ENCODE data around the gene ADCY3. TPM values are rescaled to one million over a fixed set of nuclear protein-coding genes. Genes with fewer than 3 reads are reported as not detected.

ADCY3 gene
- total and polyA plus RNA-seq, 2 of the 13 experiments (the other 11 are each of a cell fraction or from before 2014, with no cell fraction given) = 0.11 to 0.61 TPM

DNA sequence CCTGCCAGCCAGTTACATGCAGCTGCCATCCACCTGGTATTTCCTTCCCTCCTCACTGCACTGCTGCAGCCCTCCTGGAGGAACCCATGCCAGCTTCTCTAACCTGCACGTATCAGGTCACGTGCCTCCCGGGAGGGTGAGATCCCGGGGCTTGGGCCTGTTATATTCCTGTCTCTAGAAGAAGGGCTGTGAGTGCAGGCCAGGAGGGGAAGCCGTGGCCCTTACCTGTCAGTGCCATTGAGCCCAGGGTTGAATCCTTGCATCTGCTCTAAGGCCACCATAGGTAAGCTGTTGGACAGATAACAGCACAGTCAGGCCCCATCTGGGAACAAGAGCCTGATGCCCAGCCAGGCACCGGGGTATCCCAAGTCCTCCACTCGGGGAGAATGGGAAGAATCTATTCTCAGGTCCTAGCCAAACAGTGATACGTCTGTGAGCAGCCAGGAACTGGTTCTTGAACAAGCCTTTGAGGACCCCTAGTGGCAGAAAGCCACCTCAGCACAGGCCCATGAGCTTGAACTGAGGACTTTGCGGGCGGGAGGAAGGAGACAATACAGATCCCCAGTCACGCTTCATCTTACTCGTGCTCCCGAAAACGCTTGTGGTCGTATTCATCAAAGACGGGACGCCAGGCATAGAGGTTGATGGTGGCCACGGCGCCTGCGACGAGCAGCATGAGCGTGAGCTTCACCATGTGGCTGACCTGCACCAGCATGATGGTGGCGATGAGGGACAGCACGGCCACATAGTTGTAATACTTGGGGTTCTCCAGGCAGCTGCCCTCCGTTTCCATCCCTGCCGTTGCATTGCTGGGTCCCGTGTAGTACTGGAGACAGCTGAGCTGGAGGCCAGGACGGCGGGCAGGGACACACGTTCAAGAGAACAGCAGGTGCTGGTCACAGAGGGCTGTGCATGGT is 92.5 kb downstream of the ADCY3 start (continued):
- TF ChIP-seq, protein P1, sequence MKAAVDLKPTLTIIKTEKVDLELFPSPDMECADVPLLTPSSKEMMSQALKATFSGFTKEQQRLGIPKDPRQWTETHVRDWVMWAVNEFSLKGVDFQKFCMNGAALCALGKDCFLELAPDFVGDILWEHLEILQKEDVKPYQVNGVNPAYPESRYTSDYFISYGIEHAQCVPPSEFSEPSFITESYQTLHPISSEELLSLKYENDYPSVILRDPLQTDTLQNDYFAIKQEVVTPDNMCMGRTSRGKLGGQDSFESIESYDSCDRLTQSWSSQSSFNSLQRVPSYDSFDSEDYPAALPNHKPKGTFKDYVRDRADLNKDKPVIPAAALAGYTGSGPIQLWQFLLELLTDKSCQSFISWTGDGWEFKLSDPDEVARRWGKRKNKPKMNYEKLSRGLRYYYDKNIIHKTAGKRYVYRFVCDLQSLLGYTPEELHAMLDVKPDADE (CRISPR knock-in tag; IDR thresholded peaks at IDR 0.05) = no peak
- no peak for TF ChIP-seq ZNF569 (CRISPR knock-in tag; IDR thresholded peaks at IDR 0.05; ENCODE audit: borderline replicate concordance)
- TF ChIP-seq, protein P2, sequence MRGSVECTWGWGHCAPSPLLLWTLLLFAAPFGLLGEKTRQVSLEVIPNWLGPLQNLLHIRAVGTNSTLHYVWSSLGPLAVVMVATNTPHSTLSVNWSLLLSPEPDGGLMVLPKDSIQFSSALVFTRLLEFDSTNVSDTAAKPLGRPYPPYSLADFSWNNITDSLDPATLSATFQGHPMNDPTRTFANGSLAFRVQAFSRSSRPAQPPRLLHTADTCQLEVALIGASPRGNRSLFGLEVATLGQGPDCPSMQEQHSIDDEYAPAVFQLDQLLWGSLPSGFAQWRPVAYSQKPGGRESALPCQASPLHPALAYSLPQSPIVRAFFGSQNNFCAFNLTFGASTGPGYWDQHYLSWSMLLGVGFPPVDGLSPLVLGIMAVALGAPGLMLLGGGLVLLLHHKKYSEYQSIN (CRISPR knock-in tag; IDR thresholded peaks at IDR 0.05; ENCODE audit: borderline replicate concordance) = no peak
- TF ChIP-seq ARHGAP35 (CRISPR knock-in tag; IDR thresholded peaks at IDR 0.05; ENCODE audit: borderline replicate concordance) = no peak; the same call in 1 of the 2 replicates
- no peak for TF ChIP-seq ZNF570 (CRISPR knock-in tag; IDR thresholded peaks at IDR 0.05; ENCODE audit: borderline replicate concordance)
- TF ChIP-seq ZNF12 (CRISPR knock-in tag; IDR thresholded peaks at IDR 0.05) = no peak
- TF ChIP-seq, protein P3, sequence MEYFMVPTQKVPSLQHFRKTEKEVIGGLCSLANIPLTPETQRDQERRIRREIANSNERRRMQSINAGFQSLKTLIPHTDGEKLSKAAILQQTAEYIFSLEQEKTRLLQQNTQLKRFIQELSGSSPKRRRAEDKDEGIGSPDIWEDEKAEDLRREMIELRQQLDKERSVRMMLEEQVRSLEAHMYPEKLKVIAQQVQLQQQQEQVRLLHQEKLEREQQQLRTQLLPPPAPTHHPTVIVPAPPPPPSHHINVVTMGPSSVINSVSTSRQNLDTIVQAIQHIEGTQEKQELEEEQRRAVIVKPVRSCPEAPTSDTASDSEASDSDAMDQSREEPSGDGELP (IDR thresholded peaks at IDR 0.05; ENCODE audit: borderline replicate concordance, low read depth) = no peak
- no peak; the same call in 1 of the 2 replicates for TF ChIP-seq ELF1 (CRISPR knock-in tag; IDR thresholded peaks at IDR 0.05)
- TF ChIP-seq CBX2 (IDR thresholded peaks at IDR 0.05; ENCODE audit: low read depth, low read length) = no peak
- TF ChIP-seq CBX2 (CRISPR knock-in tag; IDR thresholded peaks at IDR 0.05; ENCODE audit: low read depth) = no peak
- TF ChIP-seq ZNF350 (CRISPR knock-in tag; IDR thresholded peaks at IDR 0.05; ENCODE audit: borderline replicate concordance, low read depth) = peak; percentile 56
- no peak for TF ChIP-seq CCAR2 (optimal IDR thresholded peaks at IDR 0.05; ENCODE audit: low read depth, low read length)
- no peak for TF ChIP-seq NFYC (CRISPR knock-in tag; IDR thresholded peaks at IDR 0.05)
- 0 out of 2 replicates have a peak, but pooled peaks have one; percentile 46 for TF ChIP-seq ZNF782 (CRISPR knock-in tag; IDR thresholded peaks at IDR 0.05; ENCODE audit: borderline replicate concordance)
- TF ChIP-seq SP2 (CRISPR knock-in tag; IDR thresholded peaks at IDR 0.05) = no peak
- TF ChIP-seq BRD4 (CRISPR knock-in tag; IDR thresholded peaks at IDR 0.05) = no peak
- TF ChIP-seq, protein P4, sequence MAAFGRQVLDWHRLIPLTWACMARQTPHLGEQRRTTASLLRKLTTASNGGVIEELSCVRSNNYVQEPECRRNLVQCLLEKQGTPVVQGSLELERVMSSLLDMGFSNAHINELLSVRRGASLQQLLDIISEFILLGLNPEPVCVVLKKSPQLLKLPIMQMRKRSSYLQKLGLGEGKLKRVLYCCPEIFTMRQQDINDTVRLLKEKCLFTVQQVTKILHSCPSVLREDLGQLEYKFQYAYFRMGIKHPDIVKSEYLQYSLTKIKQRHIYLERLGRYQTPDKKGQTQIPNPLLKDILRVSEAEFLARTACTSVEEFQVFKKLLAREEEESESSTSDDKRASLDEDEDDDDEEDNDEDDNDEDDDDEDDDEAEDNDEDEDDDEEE (CRISPR knock-in tag; IDR thresholded peaks at IDR 0.05) = peak; percentile 43; the same call in 1 of the 2 replicates
- no peak for TF ChIP-seq RAD51 (IDR thresholded peaks at IDR 0.05; ENCODE audit: borderline replicate concordance)
- TF ChIP-seq ZFP36L2 (CRISPR knock-in tag; IDR thresholded peaks at IDR 0.05) = no peak
- TF ChIP-seq, protein P5, sequence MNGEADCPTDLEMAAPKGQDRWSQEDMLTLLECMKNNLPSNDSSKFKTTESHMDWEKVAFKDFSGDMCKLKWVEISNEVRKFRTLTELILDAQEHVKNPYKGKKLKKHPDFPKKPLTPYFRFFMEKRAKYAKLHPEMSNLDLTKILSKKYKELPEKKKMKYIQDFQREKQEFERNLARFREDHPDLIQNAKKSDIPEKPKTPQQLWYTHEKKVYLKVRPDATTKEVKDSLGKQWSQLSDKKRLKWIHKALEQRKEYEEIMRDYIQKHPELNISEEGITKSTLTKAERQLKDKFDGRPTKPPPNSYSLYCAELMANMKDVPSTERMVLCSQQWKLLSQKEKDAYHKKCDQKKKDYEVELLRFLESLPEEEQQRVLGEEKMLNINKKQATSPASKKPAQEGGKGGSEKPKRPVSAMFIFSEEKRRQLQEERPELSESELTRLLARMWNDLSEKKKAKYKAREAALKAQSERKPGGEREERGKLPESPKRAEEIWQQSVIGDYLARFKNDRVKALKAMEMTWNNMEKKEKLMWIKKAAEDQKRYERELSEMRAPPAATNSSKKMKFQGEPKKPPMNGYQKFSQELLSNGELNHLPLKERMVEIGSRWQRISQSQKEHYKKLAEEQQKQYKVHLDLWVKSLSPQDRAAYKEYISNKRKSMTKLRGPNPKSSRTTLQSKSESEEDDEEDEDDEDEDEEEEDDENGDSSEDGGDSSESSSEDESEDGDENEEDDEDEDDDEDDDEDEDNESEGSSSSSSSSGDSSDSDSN (CRISPR knock-in tag; IDR thresholded peaks at IDR 0.05) = no peak; the same call in 1 of the 2 replicates
- no peak for TF ChIP-seq GPN1 (CRISPR knock-in tag; IDR thresholded peaks at IDR 0.05; ENCODE audit: borderline replicate concordance)
- 0 out of 2 replicates have a peak, but pooled peaks have one; percentile 4 for TF ChIP-seq CEBPG (CRISPR knock-in tag; IDR thresholded peaks at IDR 0.05)
- TF ChIP-seq ZNF749 (CRISPR knock-in tag; IDR thresholded peaks at IDR 0.05; ENCODE audit: borderline replicate concordance) = no peak
- TF ChIP-seq BRCA1 (CRISPR knock-in tag; IDR thresholded peaks at IDR 0.05) = 0 out of 2 replicates have a peak, but pooled peaks have one; percentile 51

Data from HepG2 (cell line).